ENCODE data around the gene CLIP2.

DNA sequence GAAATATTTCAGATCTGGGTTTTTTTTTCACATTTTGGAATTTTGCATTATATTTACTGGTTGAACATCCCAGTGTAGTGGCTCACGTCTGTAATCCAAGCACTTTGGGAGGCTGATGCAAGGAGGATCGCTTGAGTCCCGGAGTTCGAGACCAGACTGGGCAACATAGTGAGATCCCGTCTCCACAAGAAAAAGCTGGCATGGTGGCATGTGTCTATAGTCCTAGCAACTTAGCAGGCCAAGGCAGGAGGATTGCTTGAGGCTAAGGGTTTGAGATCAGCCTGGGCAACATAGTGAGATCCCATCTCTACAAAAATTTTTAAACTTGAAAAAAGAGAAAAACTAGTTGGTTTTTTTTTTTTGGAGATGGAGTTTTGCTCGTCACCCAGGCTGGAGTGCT lies 41.1 kb upstream of the CLIP2 start:
- TF ChIP-seq, protein P1, sequence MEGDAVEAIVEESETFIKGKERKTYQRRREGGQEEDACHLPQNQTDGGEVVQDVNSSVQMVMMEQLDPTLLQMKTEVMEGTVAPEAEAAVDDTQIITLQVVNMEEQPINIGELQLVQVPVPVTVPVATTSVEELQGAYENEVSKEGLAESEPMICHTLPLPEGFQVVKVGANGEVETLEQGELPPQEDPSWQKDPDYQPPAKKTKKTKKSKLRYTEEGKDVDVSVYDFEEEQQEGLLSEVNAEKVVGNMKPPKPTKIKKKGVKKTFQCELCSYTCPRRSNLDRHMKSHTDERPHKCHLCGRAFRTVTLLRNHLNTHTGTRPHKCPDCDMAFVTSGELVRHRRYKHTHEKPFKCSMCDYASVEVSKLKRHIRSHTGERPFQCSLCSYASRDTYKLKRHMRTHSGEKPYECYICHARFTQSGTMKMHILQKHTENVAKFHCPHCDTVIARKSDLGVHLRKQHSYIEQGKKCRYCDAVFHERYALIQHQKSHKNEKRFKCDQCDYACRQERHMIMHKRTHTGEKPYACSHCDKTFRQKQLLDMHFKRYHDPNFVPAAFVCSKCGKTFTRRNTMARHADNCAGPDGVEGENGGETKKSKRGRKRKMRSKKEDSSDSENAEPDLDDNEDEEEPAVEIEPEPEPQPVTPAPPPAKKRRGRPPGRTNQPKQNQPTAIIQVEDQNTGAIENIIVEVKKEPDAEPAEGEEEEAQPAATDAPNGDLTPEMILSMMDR (conservative IDR thresholded peaks at IDR 0.05 in 1 of 2, IDR thresholded peaks at IDR 0.05 in 1 of 2; ENCODE audit: extremely low read depth in 1 of 2, insufficient read depth in 1 of 2, low read depth in 1 of 2, low read length in 2 of 2) = no peak
- TF ChIP-seq EZH2 (IDR thresholded peaks at IDR 0.05; ENCODE audit: borderline replicate concordance, low read length) = no peak
